HL-60 (cell line): ENCODE results near the gene PDE5A.

Experiments used
- DNase-seq, 2 experiments: peaks; one replicate each; pipeline ENCODE4 v3.0.0-alpha.2; 2010 to 2020; ENCODE audit warnings: low read depth in 1 of 2, low spot score in 1 of 2
- H3K27ac ChIP-seq: fragments of 250-450 bp; sonication (Bioruptor Pico); replicated peaks from 2 replicates; pipeline ENCODE4 v1.5.1; 2020; ENCODE audit warnings: mild to moderate bottlenecking, moderate library complexity
- H3K27me3 ChIP-seq: fragments of 250-450 bp; sonication (Bioruptor Pico); 2 replicates; pipeline ENCODE4 v1.5.1; 2021; ENCODE audit warnings: mild to moderate bottlenecking, moderate library complexity; ENCODE audit not compliant: insufficient read depth, poor library complexity, severe bottlenecking
- H3K4me3 ChIP-seq: replicated peaks from 2 replicates; pipeline ENCODE4 v1.5.1; 2011; ENCODE audit warnings: mild to moderate bottlenecking, control low read depth, low read length; ENCODE audit not compliant: insufficient read depth
- GABPA ChIP-seq: IDR thresholded peaks from 2 replicates; pipeline ENCODE4 v1.6.1; 2012; ENCODE audit warnings: low read depth
- POLR2AphosphoS5 ChIP-seq: IDR thresholded peaks from 2 replicates; pipeline ENCODE4 v1.6.1; 2012; ENCODE audit warnings: low read depth
- REST ChIP-seq: IDR thresholded peaks from 2 replicates; pipeline ENCODE4 v1.6.1; 2012; ENCODE audit warnings: low read depth; ENCODE audit not compliant: insufficient replicate concordance
- SPI1 ChIP-seq: IDR thresholded peaks from 2 replicates; pipeline ENCODE4 v1.6.1; 2012; ENCODE audit warnings: low read depth, mild to moderate bottlenecking, borderline replicate concordance
- TF ChIP-seq, protein P1 (sequence below): IDR thresholded peaks from one replicate; pipeline ENCODE4 v1.5.1; 2011; ENCODE audit warnings: low read length, control low read depth, inconsistent platforms; ENCODE audit not compliant: insufficient read depth

PDE5A gene

GRCh38 chr4:119512398-119512797 lies 116.2 kb downstream of the PDE5A start:
- TF ChIP-seq SPI1 (no peak), REST (no peak), POLR2AphosphoS5 (no peak), GABPA (no peak)
- TF ChIP-seq, protein P1, sequence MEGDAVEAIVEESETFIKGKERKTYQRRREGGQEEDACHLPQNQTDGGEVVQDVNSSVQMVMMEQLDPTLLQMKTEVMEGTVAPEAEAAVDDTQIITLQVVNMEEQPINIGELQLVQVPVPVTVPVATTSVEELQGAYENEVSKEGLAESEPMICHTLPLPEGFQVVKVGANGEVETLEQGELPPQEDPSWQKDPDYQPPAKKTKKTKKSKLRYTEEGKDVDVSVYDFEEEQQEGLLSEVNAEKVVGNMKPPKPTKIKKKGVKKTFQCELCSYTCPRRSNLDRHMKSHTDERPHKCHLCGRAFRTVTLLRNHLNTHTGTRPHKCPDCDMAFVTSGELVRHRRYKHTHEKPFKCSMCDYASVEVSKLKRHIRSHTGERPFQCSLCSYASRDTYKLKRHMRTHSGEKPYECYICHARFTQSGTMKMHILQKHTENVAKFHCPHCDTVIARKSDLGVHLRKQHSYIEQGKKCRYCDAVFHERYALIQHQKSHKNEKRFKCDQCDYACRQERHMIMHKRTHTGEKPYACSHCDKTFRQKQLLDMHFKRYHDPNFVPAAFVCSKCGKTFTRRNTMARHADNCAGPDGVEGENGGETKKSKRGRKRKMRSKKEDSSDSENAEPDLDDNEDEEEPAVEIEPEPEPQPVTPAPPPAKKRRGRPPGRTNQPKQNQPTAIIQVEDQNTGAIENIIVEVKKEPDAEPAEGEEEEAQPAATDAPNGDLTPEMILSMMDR = no peak
- no peak overlapping the region for H3K27ac ChIP-seq
- no peak for DNase-seq
- no peaks in the 10 kb centered on the region for H3K27me3 ChIP-seq
- no peak overlapping the region for H3K4me3 ChIP-seq

DNA sequence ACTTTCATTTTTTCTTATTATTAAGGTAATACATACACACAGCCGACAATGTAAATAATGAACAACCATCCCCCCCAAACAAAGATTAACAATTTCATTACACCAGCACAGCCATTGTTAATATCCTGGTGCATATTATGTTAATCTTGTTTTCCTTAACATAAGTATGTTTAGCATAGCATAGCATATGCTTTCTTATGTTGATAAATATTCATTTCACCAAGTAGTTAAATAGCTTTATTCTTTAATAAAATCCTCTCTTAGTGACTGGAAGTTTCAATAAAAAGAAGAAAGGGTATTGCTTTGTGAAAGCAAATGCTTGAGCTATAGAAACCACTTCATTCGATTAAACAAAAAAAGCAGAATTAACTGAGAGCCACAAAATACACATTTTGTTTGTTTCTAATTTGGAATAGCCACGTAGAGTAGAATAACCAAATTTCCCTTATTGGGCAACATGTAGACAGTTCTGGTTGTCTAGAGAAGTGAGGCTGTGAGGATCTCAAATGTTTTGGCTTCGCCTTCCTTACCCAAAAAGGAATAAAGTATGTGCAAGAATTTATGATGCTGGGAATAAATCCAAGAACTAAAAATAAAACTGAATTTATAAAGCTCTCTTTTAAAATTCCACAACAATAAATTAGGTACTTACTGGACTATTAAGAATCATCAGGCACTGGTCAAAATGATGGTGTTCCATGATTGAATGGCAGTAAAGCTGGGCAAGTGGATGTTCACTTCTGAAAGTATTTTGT lies 118.0 kb downstream of the PDE5A start:
- H3K4me3 ChIP-seq = no peak overlapping the region
- no peaks in the 10 kb centered on the region for H3K27me3 ChIP-seq
- DNase-seq = no peak
- H3K27ac ChIP-seq = no peak overlapping the region
- TF ChIP-seq SPI1 (no peak), GABPA (no peak), REST (no peak), POLR2AphosphoS5 (no peak)
- TF ChIP-seq, protein P1 = no peak

- Histone ChIP-seq H3K27ac (no peak overlapping the region), H3K4me3 (no peak overlapping the region), H3K27me3 (no peaks in the 10 kb centered on the region)
- TF ChIP-seq SPI1 (no peak), REST (no peak), GABPA (no peak), POLR2AphosphoS5 (no peak)
- TF ChIP-seq, protein P1 = no peak
- DNase-seq = no peak
Measured at GRCh38 chr4:119508281-119508680, 120.3 kb downstream of the PDE5A start.
